HCT116 (cell line): ENCODE data around the gene LRRFIP2. TPM values are rescaled to one million over a fixed set of nuclear protein-coding genes. Genes with fewer than 3 reads are reported as not detected.

ENCODE experiments used
- ATAC-seq: fragments of 200-7000 bp; cut with Tn5 transposase; 2 replicates; pipeline ENCODE4 v1.9.1; 2020; ENCODE audit warnings: mild to moderate bottlenecking, moderate library complexity
- BruUV-seq: library from RNA; stranded (reverse); fragments of 400-500 nt; replicated peaks from 2 replicates; lab custom pipeline; 2021; lab: Mats Ljungman, UMichigan
- CTCF ChIA-PET: fragments of 300-600 bp; sonication (Branson Sonifier 250); formaldehyde crosslinking; loops from one replicate; lab custom pipeline; 2021; ENCODE audit warnings: antibody characterized with exemption; lab: Charles Lee
- POLR2A ChIA-PET: fragments of 300-600, 350-600 bp; sonication (Branson Sonifier 250); formaldehyde crosslinking; loops from one replicate; lab custom pipeline; 2021; ENCODE audit warnings: antibody characterized with exemption; lab: Charles Lee
- RAD21 ChIA-PET, 2 experiments: fragments of 300-600 bp; sonication (Branson Sonifier 250); formaldehyde crosslinking; loops; one replicate each; lab custom pipeline; 2023; ENCODE audit warnings: low total read pairs in 2 of 2; ENCODE audit not compliant: uncharacterized antibody in 2 of 2, unreplicated experiment in 2 of 2, low non-redundant PET in 1 of 2; lab: Charles Lee
- DNase-seq: peaks from one replicate; pipeline ENCODE4 v3.0.0-alpha.2; 2010; ENCODE audit warnings: low read depth, low spot score
- H2AFZ ChIP-seq: fragments of 200-600 bp; shearing (Covaris generic), sonication (generic); 2 replicates; pipeline ENCODE4 v1.6.1; 2017; ENCODE audit warnings: low read depth, mixed run types, mixed read lengths, antibody characterized with exemption, low read length; ENCODE audit not compliant: poor library complexity, severe bottlenecking
- H3K27ac ChIP-seq: 2 replicates; pipeline ENCODE4 v1.5.1; 2012; ENCODE audit warnings: low read depth, low read length
- H3K27me3 ChIP-seq: fragments of 200-600 bp; sonication (generic); 2 replicates; pipeline ENCODE4 v1.6.1; 2016; ENCODE audit warnings: mixed run types, low read length, mixed read lengths; ENCODE audit not compliant: insufficient read depth
- H3K36me3 ChIP-seq, 2 experiments: fragments of 200-500 bp in 1 of 2; fragments of 200-600 bp in 1 of 2; sonication (Bioruptor generic) in 1 of 2; sonication (generic) in 1 of 2; 2 replicates each; pipeline versions ENCODE4 v1.5.1 to v1.6.1; 2014 to 2016; ENCODE audit warnings: low read length in 2 of 2, inconsistent platforms in 1 of 2, mixed read lengths in 1 of 2, mixed run types in 1 of 2; ENCODE audit not compliant: insufficient read depth in 2 of 2, control insufficient read depth in 1 of 2
- H3K4me1 ChIP-seq, 2 experiments: fragments of 200-600 bp in 1 of 2; sonication (generic) in 1 of 2; 2 replicates each; pipeline versions ENCODE4 v1.5.1 to v1.6.1; 2012 to 2017; ENCODE audit warnings: low read length in 2 of 2, inconsistent platforms in 1 of 2, mild to moderate bottlenecking in 1 of 2, mixed read lengths in 1 of 2, mixed run types in 1 of 2, moderate library complexity in 1 of 2; ENCODE audit not compliant: insufficient read depth in 2 of 2, control insufficient read depth in 1 of 2
- H3K4me2 ChIP-seq: fragments of 200-600 bp; sonication (generic); 2 replicates; pipeline ENCODE4 v1.6.1; 2017; ENCODE audit warnings: mixed run types, low read length, mixed read lengths
- H3K4me3 ChIP-seq, 2 experiments: fragments of 200-600 bp in 1 of 2; sonication (generic) in 1 of 2; replicated peaks in 1 of 2; 2 replicates each; pipeline ENCODE4 v1.5.1; 2011 to 2016; ENCODE audit warnings: low read length in 2 of 2, control low read depth in 1 of 2, low read depth in 1 of 2, mild to moderate bottlenecking in 1 of 2, mixed read lengths in 1 of 2, mixed run types in 1 of 2
- H3K79me2 ChIP-seq: fragments of 200-600 bp; sonication (generic); 2 replicates; pipeline ENCODE4 v1.6.1; 2017; ENCODE audit warnings: mild to moderate bottlenecking, mixed run types, low read length, moderate library complexity, mixed read lengths; ENCODE audit not compliant: insufficient read depth
- H3K9ac ChIP-seq: fragments of 200-600 bp; sonication (generic); 2 replicates; pipeline ENCODE4 v1.6.1; 2016; ENCODE audit warnings: low read length, mixed read lengths
- H3K9me2 ChIP-seq: fragments of 200-600 bp; sonication (generic), shearing (Covaris generic); 2 replicates; pipeline ENCODE4 v1.6.1; 2017; ENCODE audit warnings: mixed run types, mild to moderate bottlenecking, moderate library complexity; ENCODE audit not compliant: insufficient read depth
- H3K9me3 ChIP-seq, 2 experiments: fragments of 200-500 bp in 1 of 2; fragments of 200-600 bp in 1 of 2; sonication (Bioruptor generic) in 1 of 2; sonication (generic) in 1 of 2; 2 replicates each; pipeline ENCODE4 v1.6.1; 2014 to 2017; ENCODE audit warnings: low read length in 2 of 2, mixed read lengths in 2 of 2, inconsistent platforms in 1 of 2, low read depth in 1 of 2, mild to moderate bottlenecking in 1 of 2, mixed run types in 1 of 2, moderate library complexity in 1 of 2; ENCODE audit not compliant: control insufficient read depth in 1 of 2, insufficient read depth in 1 of 2
- H4K20me1 ChIP-seq: fragments of 200-600 bp; sonication (generic), shearing (Covaris generic); 2 replicates; pipeline ENCODE4 v1.6.1; 2017; ENCODE audit warnings: mixed run types, mild to moderate bottlenecking, moderate library complexity; ENCODE audit not compliant: insufficient read depth
- ATF3 ChIP-seq: IDR thresholded peaks from 2 replicates; pipeline ENCODE4 v1.6.1; 2012
- CBX3 ChIP-seq: IDR thresholded peaks from 2 replicates; pipeline ENCODE4 v1.6.1; 2012; ENCODE audit warnings: low read depth
- CTCF ChIP-seq, 3 experiments: fragments of 200-600 bp in 1 of 3; sonication (generic) in 1 of 3; IDR thresholded peaks in 2 of 3; conservative IDR thresholded peaks in 1 of 3; 2 replicates each; pipeline ENCODE4 v1.5.1; 2012 to 2017; ENCODE audit warnings: low read depth in 2 of 3, low read length in 2 of 3, antibody characterized with exemption in 1 of 3, borderline replicate concordance in 1 of 3, control low read depth in 1 of 3, mild to moderate bottlenecking in 1 of 3, mixed read lengths in 1 of 3, mixed run types in 1 of 3, moderate library complexity in 1 of 3; ENCODE audit not compliant: insufficient read depth in 1 of 3
- EGR1 ChIP-seq: IDR thresholded peaks from 2 replicates; pipeline ENCODE4 v1.6.1; 2012; ENCODE audit warnings: low read depth
- ELF1 ChIP-seq: IDR thresholded peaks from 2 replicates; pipeline ENCODE4 v1.6.1; 2012; ENCODE audit warnings: low read depth, borderline replicate concordance
- EZH2 ChIP-seq: fragments of 200-600 bp; sonication (generic); IDR thresholded peaks from 2 replicates; pipeline ENCODE4 v1.6.1; 2017; ENCODE audit warnings: antibody characterized with exemption, mixed run types
- EZH2phosphoT487 ChIP-seq: fragments of 200-600 bp; IDR thresholded peaks from 2 replicates; pipeline ENCODE4 v1.6.1; 2018; ENCODE audit warnings: antibody characterized with exemption, borderline replicate concordance
- FOSL1 ChIP-seq: IDR thresholded peaks from 2 replicates; pipeline ENCODE4 v1.6.1; 2012; ENCODE audit warnings: low read depth
- MAX ChIP-seq: IDR thresholded peaks from 2 replicates; pipeline ENCODE4 v1.6.1; 2012
- POLR2A ChIP-seq: IDR thresholded peaks from 2 replicates; pipeline ENCODE4 v1.7.0; 2011; ENCODE audit warnings: borderline replicate concordance; ENCODE audit not compliant: insufficient read depth, insufficient read length; ENCODE audit errors: extremely low read depth
- POLR2AphosphoS5 ChIP-seq: IDR thresholded peaks from 2 replicates; pipeline ENCODE4 v1.6.1; 2011; ENCODE audit warnings: mild to moderate bottlenecking, low read depth, low read length, moderate library complexity
- RAD21 ChIP-seq: IDR thresholded peaks from 2 replicates; pipeline ENCODE4 v1.6.1; 2012; ENCODE audit warnings: low read depth, mild to moderate bottlenecking
- SIN3A ChIP-seq: IDR thresholded peaks from 2 replicates; pipeline ENCODE4 v1.6.1; 2012; ENCODE audit warnings: low read depth
- SP1 ChIP-seq: IDR thresholded peaks from 2 replicates; pipeline ENCODE4 v1.6.1; 2012; ENCODE audit warnings: low read depth
- SRF ChIP-seq: IDR thresholded peaks from 2 replicates; pipeline ENCODE4 v1.6.1; 2012; ENCODE audit warnings: low read depth
- YY1 ChIP-seq: IDR thresholded peaks from 2 replicates; pipeline ENCODE4 v1.6.1; 2011; ENCODE audit warnings: low read length, low read depth, moderate library complexity, mild to moderate bottlenecking; ENCODE audit not compliant: insufficient replicate concordance; ENCODE audit errors: extremely low read depth
- ZFX ChIP-seq: fragments of 450-650 bp; IDR thresholded peaks from 2 replicates; pipeline ENCODE4 v1.6.1; 2017
- intact Hi-C: fragments of 100-400 bp; cut with micrococcal nuclease; formaldehyde crosslinking; loops from 2 replicates; pipeline ENCODE4 v1.10.0; 2022
- total RNA-seq: library from RNA; stranded (reverse); gene quantifications from one replicate; pipeline ENCODE4 v1.2.1, GENCODE V29; 2021; ENCODE audit not compliant: unreplicated experiment

The LRRFIP2 gene
- total RNA-seq, 1 experiment from 2014 or later, result 27.0 TPM

- Histone ChIP-seq H3K36me3 (peaks cover 19 to 47% of the 10 kb centered on the region in 2 experiments), H3K27me3 (no peaks in the 10 kb centered on the region), H3K79me2 (peaks cover 3% of the 10 kb centered on the region; the same call in 1 of the 2 replicates), H4K20me1 (no peaks in the 10 kb centered on the region; the same call in 1 of the 2 replicates), H3K9ac (no peak overlapping the region), H3K4me2 (no peak overlapping the region), H3K4me1 (no peaks in the 10 kb centered on the region), H2AFZ (no peak overlapping the region), H3K9me2 (no peaks in the 10 kb centered on the region), H3K9me3 (no peaks in the 10 kb centered on the region), H3K4me3 (no peak overlapping the region), H3K27ac (no peak overlapping the region)
- TF ChIP-seq FOSL1, result no peak
- TF ChIP-seq ELF1, result no peak
- TF ChIP-seq MAX, result no peak
- TF ChIP-seq SP1, result no peak
- no peak for TF ChIP-seq EZH2phosphoT487
- TF ChIP-seq SRF, result no peak
- no peak for TF ChIP-seq CBX3
- TF ChIP-seq ZFX, result no peak
- TF ChIP-seq ATF3, result no peak
- no peak for TF ChIP-seq EZH2
- no peak for TF ChIP-seq EGR1
- TF ChIP-seq CTCF (IDR thresholded peaks at IDR 0.05 in 2 of 3, conservative IDR thresholded peaks at IDR 0.05 in 1 of 3; ENCODE audit: borderline replicate concordance in 1 of 3, insufficient read depth in 1 of 3, low read depth in 2 of 3, low read length in 2 of 3), result no peak
- TF ChIP-seq YY1, result no peak
- TF ChIP-seq POLR2AphosphoS5, result no peak
- TF ChIP-seq RAD21, result no peak
- no peak for TF ChIP-seq SIN3A
- no peak for TF ChIP-seq POLR2A
- no peak for DNase-seq
- ATAC-seq, result no peak
- ChIA-PET CTCF (no interaction called here), POLR2A (no interaction called here), RAD21 (no interaction called here)
- BruUV-seq, result no TSS peak
- intact Hi-C loops, result no loop called here
Observed at GRCh38 chr3:37029516-37030163, 144.7 kb downstream of the LRRFIP2 start.
